ENCODE measurements around the gene ADAM8.
"Not testable (repeated sequence)": the region's sequence is repeated elsewhere in the genome, so short reads cannot be mapped to it uniquely, and the experiment has no call there.

The ADAM8 gene

GRCh38 chr10:133249975-133250754 lies 26.5 kb downstream of the ADAM8 start:
- no peak for DNase-seq (ENCODE audit: low read depth in 2 of 2)

GRCh38 chr10:133249094-133249780 lies 27.4 kb downstream of the ADAM8 start:
- no peak for DNase-seq (ENCODE audit: low read depth in 2 of 2)

GRCh38 chr10:133248334-133248715 lies 28.3 kb downstream of the ADAM8 start:
- DNase-seq (ENCODE audit: low read depth in 2 of 2), result no peak

- DNase-seq (ENCODE audit: low read depth in 2 of 2), result no peak
These were observed 28.9 kb downstream of the ADAM8 start for GRCh38 chr10:133247681-133248333.

GRCh38 chr10:133246236-133246626 lies 30.4 kb downstream of the ADAM8 start:
- DNase-seq (ENCODE audit: low read depth in 2 of 2), result no peak

- no peak for DNase-seq (ENCODE audit: low read depth in 2 of 2)
These were observed 31.0 kb downstream of the ADAM8 start for GRCh38 chr10:133245439-133246235.

- DNase-seq (ENCODE audit: low read depth in 2 of 2), result no peak
These were observed 33.1 kb downstream of the ADAM8 start for GRCh38 chr10:133243593-133243992.

GRCh38 chr10:133242611-133243356 lies 33.9 kb downstream of the ADAM8 start:
- no peak for DNase-seq (ENCODE audit: low read depth in 2 of 2)

GRCh38 chr10:133241501-133242205 lies 35.0 kb downstream of the ADAM8 start:
- DNase-seq (ENCODE audit: low read depth in 2 of 2), result no peak

GRCh38 chr10:133239990-133240389 lies 36.7 kb downstream of the ADAM8 start:
- DNase-seq (ENCODE audit: low read depth in 2 of 2), result no peak

- DNase-seq (ENCODE audit: low read depth in 2 of 2), result no peak
These were observed 38.2 kb downstream of the ADAM8 start for GRCh38 chr10:133238466-133238804.

- DNase-seq (ENCODE audit: low read depth in 2 of 2), result no peak
These were observed 38.8 kb downstream of the ADAM8 start, which contains the start of gene VENTX for GRCh38 chr10:133237588-133238465. TSS of gene VENTX (plus strand) at chr10:133237855. CDS start at chr10:133237915, 60 bp downstream.

GRCh38 chr10:133237241-133237587 lies 39.5 kb downstream of the ADAM8 start:
- DNase-seq (ENCODE audit: low read depth in 2 of 2), result no peak

- no peak for DNase-seq (ENCODE audit: low read depth in 2 of 2)
These were observed 40.0 kb downstream of the ADAM8 start for GRCh38 chr10:133236401-133237240.

- no peak for DNase-seq (ENCODE audit: low read depth in 2 of 2)
These were observed 40.7 kb downstream of the ADAM8 start for GRCh38 chr10:133235932-133236331.

- DNase-seq (ENCODE audit: low read depth in 2 of 2), result no peak
These were observed 41.3 kb downstream of the ADAM8 start for GRCh38 chr10:133235265-133235855.

GRCh38 chr10:133234796-133235195 lies 41.9 kb downstream of the ADAM8 start:
- DNase-seq (ENCODE audit: low read depth in 2 of 2), result not testable (repeated sequence)

- DNase-seq (ENCODE audit: low read depth in 2 of 2), result no peak
These were observed 44.6 kb downstream of the ADAM8 start for GRCh38 chr10:133231946-133232574.

Measured in stimulated activated CD8-positive, alpha-beta memory T cell treated with anti-CD3 and anti-CD28 coated beads, Interleukin-15, amount 100 ng/mL, for 48 hours (primary cell).